B cell (primary cell): ENCODE results near the gene MLKL. TPM values are rescaled to one million over a fixed set of nuclear protein-coding genes. Genes with fewer than 3 reads are reported as not detected.
A peak's percentile ranks its signal among the peaks of the same experiment; 100 is the strongest.

Source experiments
- ATAC-seq: fragments of 200-7000 bp; cut with Tn5 transposase; one replicate; pipeline ENCODE4 v1.10.0; 2021; ENCODE audit warnings: low read depth, mild to moderate bottlenecking, moderate number of reproducible peaks, moderate library complexity
- CTCF ChIA-PET: fragments of 350-600 bp; sonication (Branson Sonifier 250); formaldehyde crosslinking; loops from one replicate; lab custom pipeline; 2021; ENCODE audit warnings: antibody characterized with exemption, inconsistent platforms; lab: Charles Lee
- POLR2A ChIA-PET: fragments of 350-600 bp; sonication (Branson Sonifier 250); formaldehyde crosslinking; loops from one replicate; lab custom pipeline; 2021; ENCODE audit warnings: antibody characterized with exemption; lab: Charles Lee
- DNase-seq: peaks from one replicate; pipeline ENCODE4 v3.0.0; 2013
- H2AFZ ChIP-seq: 2 replicates; pipeline ENCODE4 v1.6.1; 2012; ENCODE audit warnings: mild to moderate bottlenecking, low read depth, low read length; ENCODE audit not compliant: insufficient read depth, poor library complexity, severe bottlenecking
- H3K27ac ChIP-seq, 2 donors: 1 replicate in 1 of 2; 2 replicates in 1 of 2; pipeline ENCODE4 v1.5.1; 2012 to 2013; ENCODE audit warnings: low read length in 2 of 2, mild to moderate bottlenecking in 2 of 2, moderate library complexity in 1 of 2
- H3K27me3 ChIP-seq, 4 experiments: fragments of 200-600 bp in 1 of 4; sonication (generic) in 1 of 4; replicated peaks in 1 of 4; 1 replicate in 2 of 4; 2 replicates in 2 of 4; pipeline versions ENCODE4 v1.6.1 to v1.7.0; 2013 to 2016; ENCODE audit warnings: low read length in 3 of 4, mild to moderate bottlenecking in 2 of 4, mixed read lengths in 1 of 4, moderate library complexity in 1 of 4; ENCODE audit not compliant: insufficient read depth in 4 of 4, control insufficient read depth in 3 of 4; ENCODE audit errors: control extremely low read depth in 1 of 4
- H3K36me3 ChIP-seq, 2 experiments: replicated peaks in 1 of 2; 1 replicate in 1 of 2; 2 replicates in 1 of 2; pipeline versions ENCODE4 v1.6.1 to v1.7.1; 2013; ENCODE audit warnings: low read length in 1 of 2; ENCODE audit not compliant: insufficient read depth in 2 of 2, control insufficient read depth in 1 of 2; ENCODE audit errors: control extremely low read depth in 1 of 2, extremely low read depth in 1 of 2
- H3K4me1 ChIP-seq, 2 donors: fragments of 200-600 bp in 1 of 2; sonication (generic) in 1 of 2; 1 replicate in 1 of 2; 2 replicates in 1 of 2; pipeline versions ENCODE4 v1.5.1 to v1.6.1; 2013 to 2017; ENCODE audit warnings: low read length in 2 of 2; ENCODE audit not compliant: control insufficient read depth in 2 of 2, insufficient read depth in 2 of 2
- H3K4me2 ChIP-seq: replicated peaks from 2 replicates; pipeline ENCODE3; 2012; ENCODE audit warnings: mild to moderate bottlenecking, low read depth, low read length; ENCODE audit not compliant: poor library complexity, severe bottlenecking
- H3K4me3 ChIP-seq, 5 experiments: fragments of 200-600 bp in 1 of 5; sonication (generic) in 1 of 5; 1 replicate in 3 of 5; 2 replicates in 2 of 5; pipeline versions ENCODE4 v1.5.1 to v1.7.0; 2011 to 2016; ENCODE audit warnings: low read length in 4 of 5, mild to moderate bottlenecking in 4 of 5, low read depth in 2 of 5, control low read depth in 1 of 5, moderate library complexity in 1 of 5; ENCODE audit not compliant: insufficient read depth in 1 of 5; ENCODE audit errors: control extremely low read depth in 1 of 5, extremely low read depth in 1 of 5
- H3K79me2 ChIP-seq: fragments of 200-600 bp; sonication (generic); one replicate; pipeline ENCODE4 v1.6.0; 2016; ENCODE audit warnings: low read length; ENCODE audit not compliant: control insufficient read depth, insufficient read depth
- H3K9ac ChIP-seq: fragments of 200-600 bp; sonication (generic); 2 replicates; pipeline ENCODE4 v1.6.1; 2017; ENCODE audit warnings: mild to moderate bottlenecking, low read length, moderate library complexity
- H3K9me3 ChIP-seq, 3 donors: one replicate each; pipeline versions ENCODE4 v1.6.1 to v1.7.1; 2013; ENCODE audit warnings: low read length in 2 of 3; ENCODE audit not compliant: control insufficient read depth in 2 of 3, insufficient read depth in 1 of 3; ENCODE audit errors: control extremely low read depth in 1 of 3
- H4K20me1 ChIP-seq: 2 replicates; pipeline ENCODE4 v1.6.0; 2012; ENCODE audit warnings: mild to moderate bottlenecking, low read length; ENCODE audit not compliant: insufficient read depth, control insufficient read depth, poor library complexity, severe bottlenecking
- H3K27ac Mint-ChIP-seq: one replicate; pipeline ENCODE4 v1.8.0; 2021; ENCODE audit warnings: mixed read lengths
- H3K27me3 Mint-ChIP-seq: one replicate; pipeline ENCODE4 v1.8.0; 2021; ENCODE audit warnings: mixed read lengths
- H3K4me1 Mint-ChIP-seq: one replicate; pipeline ENCODE4 v1.8.0; 2021; ENCODE audit warnings: mixed read lengths
- H3K4me3 Mint-ChIP-seq: one replicate; pipeline ENCODE4 v1.8.0; 2021; ENCODE audit warnings: mixed read lengths
- H3K9me3 Mint-ChIP-seq: one replicate; pipeline ENCODE4 v1.8.0; 2022; ENCODE audit warnings: mixed read lengths; ENCODE audit not compliant: insufficient read depth
- EZH2 ChIP-seq: IDR thresholded peaks from 2 replicates; pipeline ENCODE4 v1.6.1; 2012; ENCODE audit warnings: borderline replicate concordance, low read depth, mild to moderate bottlenecking, moderate library complexity, low read length; ENCODE audit not compliant: insufficient read depth, poor library complexity, severe bottlenecking
- WGBS: methylation state at CpG from one replicate; pipeline ENCODE4 v1.1.5; 2013; ENCODE audit warnings: missing lambda C conversion rate; ENCODE audit not compliant: insufficient coverage; 5-methylcytosine and 5-hydroxymethylcytosine counted together
- intact Hi-C: fragments of 100-400 bp; cut with micrococcal nuclease; formaldehyde crosslinking; loops from one replicate; pipeline ENCODE4 v1.10.0; 2022
- polyA plus RNA-seq: library from polyadenylated mRNA; depleted of rRNA; stranded (reverse); fragments of >200 nt; gene quantifications from 2 replicates; pipeline ENCODE4 v1.2.3, GENCODE V29; 2012
- total RNA-seq, 2 donors: library from RNA; stranded (reverse); fragments of 120-200 nt in 1 of 2; gene quantifications; 1 replicate in 1 of 2; 2 replicates in 1 of 2; pipeline versions ENCODE4 v1.2.3 to v1.2.4, GENCODE V29; 2013 to 2022
- TF ChIP-seq, protein P1 (sequence below): fragments of 200-600 bp; IDR thresholded peaks from one replicate; pipeline ENCODE4 v1.8.0; 2022; ENCODE audit warnings: antibody characterized with exemption, mild to moderate bottlenecking

The MLKL gene
- total and polyA plus RNA-seq, 2 donors (not counting 1 experiment from before 2014, with no cell fraction given), result 13.4 to 19.7 TPM

DNA sequence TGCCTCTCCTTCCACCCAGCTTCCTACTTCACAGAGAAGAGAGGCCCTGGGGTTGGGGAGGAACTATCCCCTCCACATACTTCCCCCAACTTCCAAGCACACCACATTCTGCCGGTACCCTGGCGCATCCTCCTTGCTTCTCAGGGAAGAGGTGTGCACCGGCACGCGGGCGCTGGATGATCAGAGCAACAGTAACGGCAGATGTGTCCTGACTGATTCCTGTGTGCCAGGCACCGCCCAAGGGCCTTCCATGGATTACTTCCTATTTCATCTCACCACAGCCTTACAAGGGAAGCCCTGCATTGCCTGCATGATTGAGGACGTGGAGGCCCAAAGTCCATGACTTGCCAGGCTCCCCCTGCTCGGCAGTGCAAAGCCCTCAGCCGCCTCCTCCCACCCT is 21.1 kb upstream of the MLKL start:
- no peak for ATAC-seq
- Histone ChIP-seq H3K9me3 (peaks cover 0 to 2% (median 2%) of the 10 kb centered on the region in 3 donors), H3K4me3 (no peak overlapping the region), H3K79me2 (no peaks in the 10 kb centered on the region), H2AFZ (no peak overlapping the region), H3K36me3 (no peaks in the 10 kb centered on the region), H3K4me2 (no peak overlapping the region), H3K9ac (no peak overlapping the region), H3K27ac (no peak overlapping the region), H4K20me1 (no peaks in the 10 kb centered on the region), H3K27me3 (no peaks in the 10 kb centered on the region), H3K4me1 (no peaks in the 10 kb centered on the region)
- Mint-ChIP-seq H3K4me1 (peaks cover 4% of the 10 kb centered on the region), H3K9me3 (no peaks in the 10 kb centered on the region), H3K27ac (peak overlapping the region; percentile 26), H3K4me3 (no peak overlapping the region), H3K27me3 (peaks cover 3% of the 10 kb centered on the region)
- no peak for TF ChIP-seq EZH2
- TF ChIP-seq, protein P1, sequence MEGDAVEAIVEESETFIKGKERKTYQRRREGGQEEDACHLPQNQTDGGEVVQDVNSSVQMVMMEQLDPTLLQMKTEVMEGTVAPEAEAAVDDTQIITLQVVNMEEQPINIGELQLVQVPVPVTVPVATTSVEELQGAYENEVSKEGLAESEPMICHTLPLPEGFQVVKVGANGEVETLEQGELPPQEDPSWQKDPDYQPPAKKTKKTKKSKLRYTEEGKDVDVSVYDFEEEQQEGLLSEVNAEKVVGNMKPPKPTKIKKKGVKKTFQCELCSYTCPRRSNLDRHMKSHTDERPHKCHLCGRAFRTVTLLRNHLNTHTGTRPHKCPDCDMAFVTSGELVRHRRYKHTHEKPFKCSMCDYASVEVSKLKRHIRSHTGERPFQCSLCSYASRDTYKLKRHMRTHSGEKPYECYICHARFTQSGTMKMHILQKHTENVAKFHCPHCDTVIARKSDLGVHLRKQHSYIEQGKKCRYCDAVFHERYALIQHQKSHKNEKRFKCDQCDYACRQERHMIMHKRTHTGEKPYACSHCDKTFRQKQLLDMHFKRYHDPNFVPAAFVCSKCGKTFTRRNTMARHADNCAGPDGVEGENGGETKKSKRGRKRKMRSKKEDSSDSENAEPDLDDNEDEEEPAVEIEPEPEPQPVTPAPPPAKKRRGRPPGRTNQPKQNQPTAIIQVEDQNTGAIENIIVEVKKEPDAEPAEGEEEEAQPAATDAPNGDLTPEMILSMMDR, result no peak
- POLR2A ChIA-PET, result no interaction called here
- intact Hi-C loops, result no loop called here
- no peak for DNase-seq
- 73% methylated on average over 8 of the region's 11 CpGs for WGBS
- CTCF ChIA-PET, result interaction anchor here (1.1 kb wide), 1 partner anchor 9 kb away, joined by 5 read pairs; no protein-coding TSS in a partner anchor

DNA sequence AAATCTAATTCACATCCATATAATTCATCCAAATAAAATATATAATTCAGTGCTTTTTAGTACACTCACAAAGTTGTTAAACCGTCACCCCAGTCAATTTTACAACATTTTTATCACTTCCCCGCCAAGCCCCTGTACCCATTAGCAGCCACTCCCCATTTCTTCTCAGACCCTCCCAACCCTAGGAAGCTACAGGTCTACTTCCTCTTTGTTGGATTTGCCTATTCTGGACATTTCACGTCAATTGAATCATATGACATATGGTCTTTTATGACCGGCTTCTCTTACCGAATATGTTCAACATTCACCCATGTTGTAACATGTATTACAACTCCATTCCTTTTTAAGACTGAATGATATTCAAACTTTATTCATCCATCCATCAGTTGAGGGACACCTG is 19.9 kb upstream of the MLKL start:
- intact Hi-C loops, result no loop called here
- TF ChIP-seq EZH2, result no peak
- TF ChIP-seq, protein P1, result no peak
- Histone ChIP-seq H3K9me3 (no peaks in the 10 kb centered on the region), H3K4me2 (no peak overlapping the region), H3K4me1 (no peaks in the 10 kb centered on the region), H3K27me3 (no peaks in the 10 kb centered on the region), H3K9ac (no peak overlapping the region), H3K36me3 (no peaks in the 10 kb centered on the region), H3K27ac (no peak overlapping the region), H3K4me3 (no peak overlapping the region), H2AFZ (no peak overlapping the region), H4K20me1 (no peaks in the 10 kb centered on the region), H3K79me2 (no peaks in the 10 kb centered on the region)
- no peak overlapping the region for H3K4me3 Mint-ChIP-seq
- ATAC-seq, result no peak
- no peak overlapping the region for H3K27ac Mint-ChIP-seq
- peaks cover 4% of the 10 kb centered on the region for H3K4me1 Mint-ChIP-seq
- H3K9me3 Mint-ChIP-seq, result no peaks in the 10 kb centered on the region
- CTCF ChIA-PET, result interaction anchor here (0.9 to 1.4 kb wide), 3 partner anchors 8 to 140 kb away, joined by 3 to 5 read pairs (median 4); no protein-coding TSS in a partner anchor
- no peak for DNase-seq
- WGBS, result 71% methylated on average over 3 of the region's 5 CpGs
- POLR2A ChIA-PET, result no interaction called here
- H3K27me3 Mint-ChIP-seq, result peaks cover 3% of the 10 kb centered on the region
